Right renal pelvis (tissue), 4 donors: ENCODE results near the gene POR. TPM values are rescaled to one million over a fixed set of nuclear protein-coding genes. Genes with fewer than 3 reads are reported as not detected.

Experiments used
- DNase-seq, 4 donors: peaks; one replicate each; pipeline ENCODE4 v3.0.0-alpha.2; 2013; ENCODE audit warnings: low read depth in 4 of 4, low spot score in 3 of 4, missing footprints in 1 of 4
- polyA plus RNA-seq, 4 donors: library from polyadenylated mRNA; unstranded; fragments of 120-200 nt; gene quantifications; one replicate each; pipeline ENCODE4 v1.2.1, GENCODE V29; 2013; ENCODE audit not compliant: insufficient read length in 4 of 4

POR gene
- polyA plus RNA-seq, 4 donors = 59.7 to 75.4 (median 67.2) TPM

DNA sequence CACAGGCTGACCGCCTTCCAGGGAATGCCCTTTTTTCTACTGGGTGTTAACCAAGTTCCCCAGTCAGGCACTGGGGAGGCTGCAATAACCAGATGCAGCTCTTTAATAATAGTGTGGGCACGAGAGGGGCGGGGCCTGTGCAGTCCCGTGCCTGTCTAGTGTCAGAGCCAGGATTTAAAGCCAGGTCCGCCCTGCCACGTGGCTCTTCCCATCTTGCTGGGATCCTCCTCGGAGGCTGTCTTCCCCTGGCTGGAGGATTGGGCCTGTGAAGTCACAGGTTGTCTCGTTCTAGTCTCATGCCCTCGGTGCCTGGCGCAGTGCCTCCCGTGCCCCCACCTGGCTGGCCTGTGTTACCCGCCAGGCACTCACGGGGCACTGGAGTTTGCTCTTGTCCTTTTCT lies 54.2 kb downstream of the POR start:
- no peak for DNase-seq

DNA sequence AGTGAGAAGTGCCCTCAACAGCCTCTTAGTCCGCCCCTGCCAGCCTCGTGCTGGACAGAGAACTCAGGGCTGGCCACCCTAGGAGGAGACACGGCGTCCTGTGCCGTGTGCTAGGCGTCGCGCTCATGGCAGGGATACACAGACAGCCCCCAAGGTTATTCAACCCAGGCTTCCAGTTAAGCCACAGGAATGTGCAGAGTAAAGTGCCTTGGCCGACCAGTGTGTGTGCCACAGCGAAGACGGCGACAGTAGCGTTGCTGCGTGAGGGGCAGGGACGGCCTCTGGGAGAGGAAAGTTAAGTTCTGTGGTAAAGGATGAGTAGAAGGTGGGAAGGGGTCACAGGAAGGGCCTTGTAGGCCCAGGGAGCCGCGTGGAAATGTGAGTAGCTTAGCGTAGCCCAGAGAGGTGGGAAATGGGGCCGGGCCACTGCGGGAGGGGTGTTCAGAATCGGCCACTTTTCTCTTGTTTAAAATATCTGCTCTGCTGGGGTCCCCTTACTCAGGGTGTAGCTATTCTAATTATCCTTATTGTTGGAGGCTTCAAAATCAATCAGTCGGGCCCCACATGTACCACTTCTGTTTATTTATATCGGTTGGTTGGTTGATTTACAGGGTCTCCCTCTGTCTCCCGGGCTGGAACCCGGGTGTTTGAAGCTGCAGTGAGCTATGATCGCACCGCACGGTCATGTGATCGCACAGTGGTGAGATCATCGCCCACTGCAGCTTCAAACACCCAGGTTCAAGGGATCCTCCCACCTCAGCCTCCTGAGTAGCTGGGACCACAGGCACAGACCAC lies 54.9 kb downstream of the POR start:
- no peak for DNase-seq

DNA sequence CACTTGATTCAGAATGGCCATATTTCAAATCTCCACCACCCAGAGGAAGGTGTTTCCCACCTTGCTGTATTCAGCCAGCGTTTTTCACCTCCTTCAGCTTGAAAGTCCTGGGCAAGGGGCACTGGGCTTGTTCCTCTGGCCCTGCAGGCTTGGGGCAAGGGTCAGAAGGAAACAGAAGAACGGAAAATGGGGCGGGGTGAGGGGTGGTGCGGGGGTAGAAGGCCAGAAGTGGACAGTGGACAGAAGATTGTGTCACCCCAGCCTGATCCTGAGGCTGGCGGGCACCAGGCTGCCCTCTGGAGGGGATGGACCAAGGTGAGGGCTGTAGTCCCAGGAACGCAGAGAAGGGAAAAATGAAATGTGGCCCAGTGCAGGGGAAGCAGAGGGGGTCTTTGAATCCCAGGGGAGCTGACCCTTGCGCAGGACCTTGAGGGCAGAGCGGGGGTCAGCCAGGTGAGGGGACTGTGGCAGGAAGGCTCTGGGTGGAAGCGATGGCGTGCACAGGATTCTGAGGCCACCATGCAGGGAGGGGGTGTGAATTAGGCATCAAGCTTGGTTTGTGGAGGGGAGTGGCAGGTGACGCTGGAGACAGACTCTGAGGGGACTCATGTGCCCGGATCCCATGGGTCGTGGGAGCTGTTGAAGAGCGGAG lies 56.5 kb downstream of the POR start:
- DNase-seq = no peak

DNA sequence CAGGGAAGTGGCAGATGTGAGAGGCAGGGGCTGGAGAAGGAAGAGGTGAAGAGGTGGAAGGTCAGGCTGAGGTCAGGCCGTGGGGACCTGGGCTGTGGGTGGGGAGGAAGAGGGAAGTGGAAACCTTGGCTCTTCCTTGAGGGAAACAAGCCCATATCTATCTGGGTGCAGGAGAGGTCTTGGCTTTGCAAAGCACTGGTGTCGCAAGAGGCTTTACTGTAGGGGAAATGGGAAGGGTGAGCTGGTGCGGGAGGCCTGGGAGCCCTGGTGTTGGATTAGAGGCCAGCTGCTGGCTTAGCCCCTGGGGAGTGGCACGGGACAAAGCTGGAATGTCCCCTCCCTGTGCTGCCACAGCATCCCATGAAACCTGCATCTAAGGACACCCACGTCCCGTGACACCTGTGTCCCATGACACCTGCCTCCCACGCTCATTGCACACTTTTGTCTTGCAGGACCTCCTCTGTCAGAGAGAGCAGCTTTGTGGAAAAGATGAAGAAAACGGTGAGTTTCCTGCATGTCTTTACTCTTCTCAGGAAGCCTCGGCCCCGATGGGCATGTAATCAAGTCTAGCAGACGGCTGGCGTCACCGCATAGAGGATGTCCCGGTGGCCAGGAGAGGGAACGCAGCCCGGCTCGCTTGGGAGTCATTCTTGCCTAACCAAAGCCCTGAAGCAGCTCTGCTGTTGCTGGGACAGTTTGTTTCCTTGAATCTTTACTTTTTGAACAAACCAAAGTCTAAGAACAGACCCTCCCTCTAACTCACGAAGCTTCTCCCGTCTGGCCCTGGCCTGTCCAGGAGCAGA lies 57.2 kb downstream of the POR start:
- no peak for DNase-seq

DNA sequence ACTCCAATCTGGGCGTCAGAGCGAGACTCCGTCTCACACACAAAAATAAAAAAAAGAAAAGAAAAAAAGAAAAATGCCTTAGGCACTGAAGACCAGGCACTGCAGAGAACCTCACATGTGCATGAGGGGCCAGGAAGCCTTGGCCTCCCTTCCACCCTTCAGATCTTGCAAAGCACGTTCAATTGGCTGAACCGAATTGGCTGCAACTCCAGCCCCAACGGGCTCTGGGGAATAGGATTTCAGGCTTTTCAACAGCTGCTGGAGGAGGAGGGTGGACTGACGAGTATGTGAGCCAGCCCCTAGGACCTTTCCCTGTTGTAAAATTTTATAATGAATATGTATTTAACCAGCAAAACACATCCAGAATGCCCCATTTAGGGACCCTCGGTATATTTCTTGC lies 62.8 kb downstream of the POR start:
- no peak for DNase-seq

DNA sequence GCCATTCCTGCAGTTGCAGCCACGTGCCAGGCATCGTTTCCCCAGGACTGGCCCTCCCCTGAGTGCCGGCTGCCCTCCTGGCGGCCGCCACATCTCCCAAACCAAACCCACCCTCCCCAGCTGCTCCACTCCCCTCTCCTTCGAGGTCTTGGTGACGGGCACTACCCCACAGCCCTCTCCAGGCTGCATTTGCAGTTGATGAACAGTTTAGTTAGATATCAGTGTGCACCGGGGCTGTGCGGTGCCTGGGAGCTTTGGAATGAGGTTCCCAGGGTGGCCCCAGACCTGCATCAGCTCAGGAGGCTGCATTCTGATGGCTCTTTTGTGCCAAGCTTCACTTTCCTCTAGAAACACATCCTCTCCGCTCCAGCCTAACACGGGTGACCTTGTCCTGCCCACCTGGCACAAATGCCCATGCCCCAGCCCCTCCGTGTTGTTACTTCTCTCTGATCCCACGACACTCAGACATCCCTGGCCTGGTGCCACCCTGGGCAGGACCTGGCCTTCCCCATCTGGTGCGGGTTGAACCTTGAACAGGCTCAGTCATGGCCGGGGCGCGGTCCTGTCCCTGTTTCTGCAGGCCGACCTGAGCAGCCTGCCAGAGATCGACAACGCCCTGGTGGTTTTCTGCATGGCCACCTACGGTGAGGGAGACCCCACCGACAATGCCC lies 64.9 kb downstream of the POR start:
- no peak for DNase-seq

DNA sequence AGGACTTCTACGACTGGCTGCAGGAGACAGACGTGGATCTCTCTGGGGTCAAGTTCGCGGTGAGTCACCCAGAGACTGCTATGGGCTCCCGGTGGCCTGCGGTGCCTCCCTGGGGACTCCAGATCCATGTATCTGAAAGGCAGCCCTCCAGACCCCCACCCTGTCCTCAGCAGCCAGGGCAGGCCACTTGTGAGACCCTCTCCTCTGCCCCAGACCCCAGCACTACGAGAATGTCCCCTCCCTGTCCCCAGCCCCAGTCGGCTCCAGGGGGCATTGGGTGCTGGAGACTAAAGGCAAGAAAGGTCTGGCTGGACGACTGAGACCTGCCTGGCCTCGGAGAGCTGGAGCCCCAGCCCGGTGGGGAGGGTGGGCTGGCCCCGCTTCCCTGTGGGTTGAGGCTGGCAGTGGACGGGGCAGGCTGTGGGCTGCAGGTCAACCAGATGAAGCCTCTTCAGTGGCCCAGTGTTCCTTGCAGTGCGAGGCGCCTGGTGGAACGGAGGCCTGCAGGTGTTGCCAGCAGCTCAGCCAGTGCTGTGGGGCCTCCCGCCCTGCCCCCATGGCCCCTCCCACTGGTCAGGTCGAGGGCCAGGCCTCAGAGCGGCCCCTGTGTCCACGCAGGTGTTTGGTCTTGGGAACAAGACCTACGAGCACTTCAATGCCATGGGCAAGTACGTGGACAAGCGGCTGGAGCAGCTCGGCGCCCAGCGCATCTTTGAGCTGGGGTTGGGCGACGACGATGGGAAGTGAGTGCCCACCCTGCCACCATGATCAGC lies 65.7 kb downstream of the POR start:
- DNase-seq = no peak

DNA sequence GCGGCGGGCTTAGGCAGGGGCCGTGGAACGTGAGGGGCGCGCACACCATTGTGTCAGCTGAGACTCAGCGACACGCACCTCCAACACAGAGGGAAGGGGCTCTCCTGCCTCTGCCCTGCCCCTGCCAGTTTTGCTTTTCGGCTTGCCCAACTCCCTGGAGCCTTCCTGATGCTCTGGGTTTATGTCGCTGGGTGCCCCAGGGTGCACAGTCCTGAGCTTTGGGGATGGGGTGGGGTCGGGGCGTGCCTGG lies 66.2 kb downstream of the POR start:
- no peak for DNase-seq

DNA sequence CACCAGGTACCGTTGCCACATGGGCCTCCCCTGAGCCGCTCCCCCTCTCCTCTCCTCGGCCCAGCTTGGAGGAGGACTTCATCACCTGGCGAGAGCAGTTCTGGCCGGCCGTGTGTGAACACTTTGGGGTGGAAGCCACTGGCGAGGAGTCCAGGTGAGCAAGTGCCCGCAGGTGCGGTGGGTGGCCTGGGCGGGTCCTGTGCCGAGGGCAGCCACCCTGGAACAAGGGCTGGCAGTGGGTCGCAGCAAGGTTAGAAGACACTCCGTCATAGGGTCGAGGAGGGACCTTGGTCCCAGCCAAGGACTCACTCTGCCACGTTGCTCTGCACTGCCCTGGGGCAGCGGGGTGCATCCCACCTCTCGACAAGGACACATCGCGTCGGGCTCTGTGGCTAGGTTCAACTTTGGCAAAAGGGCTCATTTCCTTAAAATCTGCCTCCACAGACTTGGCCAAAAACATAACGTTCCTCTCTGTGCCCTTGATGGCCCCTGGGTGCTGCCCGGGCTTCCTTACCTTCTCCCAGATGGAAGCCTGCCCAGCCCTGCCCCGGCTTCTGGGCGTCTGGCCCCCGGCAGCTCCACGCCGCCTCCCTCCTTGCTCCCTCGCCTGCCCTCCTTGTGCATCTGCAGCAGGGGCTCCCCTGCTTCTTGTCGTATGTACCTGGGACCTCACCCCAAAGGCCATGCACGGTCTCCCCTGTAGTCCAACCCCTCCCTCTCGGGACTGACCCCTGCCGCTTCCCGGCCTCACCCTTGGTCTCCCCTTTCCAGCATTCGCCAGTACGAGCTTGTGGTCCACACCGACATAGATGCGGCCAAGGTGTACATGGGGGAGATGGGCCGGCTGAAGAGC lies 66.7 kb downstream of the POR start:
- DNase-seq = no peak

DNA sequence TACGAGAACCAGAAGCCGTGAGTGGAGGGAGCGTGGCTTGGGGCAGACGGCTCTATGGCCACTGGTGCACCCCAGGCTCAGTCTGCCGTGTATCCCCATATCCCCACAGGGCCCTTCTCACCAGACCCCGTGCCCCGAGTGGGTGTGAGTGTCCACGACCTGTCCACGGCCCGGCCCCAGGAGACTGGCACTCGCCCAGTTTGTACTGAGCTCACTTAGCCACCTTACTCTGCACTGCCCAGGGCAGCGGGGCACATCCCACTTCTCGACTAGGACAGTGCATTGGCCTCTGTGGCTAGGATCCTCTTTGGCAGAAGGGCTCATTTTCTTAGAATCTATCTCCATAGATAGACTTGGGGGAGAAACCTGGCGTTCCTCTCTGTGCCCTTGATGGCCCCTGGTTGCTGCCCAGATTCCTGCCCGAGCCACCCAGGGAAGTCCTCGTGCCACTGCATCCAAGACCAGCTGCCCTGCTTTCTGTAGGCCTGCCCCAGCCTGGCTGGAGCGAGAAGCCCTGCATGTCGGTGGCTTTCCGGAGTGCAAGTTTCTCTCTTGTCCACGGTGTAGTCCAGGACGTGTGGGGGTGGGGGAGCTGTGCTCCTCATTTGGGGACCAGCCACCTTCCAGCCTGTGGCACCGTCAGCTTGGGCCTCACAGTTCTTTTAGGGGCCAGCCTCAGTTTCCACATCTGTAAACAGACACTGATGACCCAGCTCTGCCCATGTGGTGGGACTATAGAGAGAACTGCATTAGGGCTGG lies 67.5 kb downstream of the POR start:
- no peak for DNase-seq

DNA sequence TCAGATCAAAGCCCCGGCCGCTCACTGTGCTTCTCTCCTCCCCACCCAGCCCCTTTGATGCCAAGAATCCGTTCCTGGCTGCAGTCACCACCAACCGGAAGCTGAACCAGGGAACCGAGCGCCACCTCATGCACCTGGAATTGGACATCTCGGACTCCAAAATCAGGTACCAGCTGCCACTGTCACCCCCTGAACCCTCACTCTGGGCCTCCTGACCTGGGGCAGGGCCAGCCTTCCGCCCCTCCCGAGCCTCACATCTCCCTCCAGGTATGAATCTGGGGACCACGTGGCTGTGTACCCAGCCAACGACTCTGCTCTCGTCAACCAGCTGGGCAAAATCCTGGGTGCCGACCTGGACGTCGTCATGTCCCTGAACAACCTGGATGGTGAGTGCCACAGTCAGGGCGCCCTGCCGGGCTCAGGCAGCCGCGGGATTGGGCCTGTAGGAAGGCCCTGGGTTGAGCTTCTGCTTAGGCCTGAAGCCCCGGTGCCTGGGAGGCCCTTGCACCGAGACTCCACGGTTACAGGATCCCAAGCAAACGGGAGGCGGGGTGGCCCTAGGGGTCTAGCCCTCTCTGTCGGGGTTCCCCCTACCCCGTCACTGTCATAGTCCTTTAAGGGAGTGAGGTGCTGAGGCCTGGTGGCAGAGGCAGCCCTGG lies 68.6 kb downstream of the POR start:
- no peak for DNase-seq

DNA sequence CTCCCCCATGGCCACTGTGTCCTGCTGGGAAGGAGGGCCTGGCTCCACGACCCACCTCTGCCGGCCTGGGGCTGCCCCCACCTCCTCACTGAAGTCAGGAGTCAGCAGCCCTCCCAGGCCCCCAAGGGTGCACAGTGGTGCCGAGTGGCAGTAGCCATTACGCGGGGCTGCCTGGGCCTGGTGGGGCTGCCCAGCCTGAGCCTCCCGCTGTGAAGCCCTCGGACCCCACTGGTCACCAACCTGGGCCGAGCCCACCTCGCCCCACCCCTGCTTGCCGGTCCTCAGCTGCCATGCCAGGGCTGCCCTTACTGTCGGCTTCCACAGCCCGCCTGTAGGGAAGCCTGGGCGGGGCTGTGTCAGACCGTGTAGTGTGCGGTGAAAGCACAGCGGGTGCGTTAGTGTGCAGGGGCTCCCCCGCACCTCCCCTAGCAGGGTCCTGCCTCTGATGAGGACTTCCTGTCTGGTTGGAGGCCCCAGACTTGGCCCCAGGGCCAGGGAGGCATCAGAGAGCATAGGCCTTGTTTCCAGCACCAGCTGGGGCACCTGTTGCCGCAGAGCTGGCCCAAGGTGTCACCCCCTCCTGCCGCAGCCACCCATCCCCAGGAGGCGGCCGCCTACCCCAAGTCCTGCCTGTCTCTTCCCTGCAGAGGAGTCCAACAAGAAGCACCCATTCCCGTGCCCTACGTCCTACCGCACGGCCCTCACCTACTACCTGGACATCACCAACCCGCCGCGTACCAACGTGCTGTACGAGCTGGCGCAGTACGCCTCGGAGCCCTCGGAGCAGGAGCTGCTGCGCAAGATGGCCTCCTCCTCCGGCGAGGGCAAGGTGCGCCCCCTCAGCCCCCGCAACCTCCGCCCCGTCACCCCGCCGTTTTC lies 69.4 kb downstream of the POR start:
- DNase-seq = no peak

DNA sequence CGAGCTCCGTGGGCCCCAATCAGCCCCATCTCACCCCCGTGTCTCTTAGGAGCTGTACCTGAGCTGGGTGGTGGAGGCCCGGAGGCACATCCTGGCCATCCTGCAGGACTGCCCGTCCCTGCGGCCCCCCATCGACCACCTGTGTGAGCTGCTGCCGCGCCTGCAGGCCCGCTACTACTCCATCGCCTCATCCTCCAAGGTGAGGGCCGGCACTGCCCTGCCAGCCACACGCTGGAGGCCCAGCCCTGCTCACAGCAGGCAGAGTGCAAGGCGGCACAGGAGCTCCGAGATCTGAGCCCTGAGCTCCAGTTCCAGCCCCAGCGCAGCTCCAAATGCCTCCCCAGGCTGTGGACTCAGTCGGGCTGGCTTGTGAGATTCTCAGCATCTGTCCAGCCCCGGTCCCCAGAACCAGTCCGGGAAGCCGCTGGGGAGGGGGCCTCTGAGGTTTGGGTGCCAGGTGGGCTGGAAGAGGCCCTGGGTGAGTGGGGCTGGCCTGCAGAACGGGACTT lies 70.1 kb downstream of the POR start:
- no peak for DNase-seq

DNA sequence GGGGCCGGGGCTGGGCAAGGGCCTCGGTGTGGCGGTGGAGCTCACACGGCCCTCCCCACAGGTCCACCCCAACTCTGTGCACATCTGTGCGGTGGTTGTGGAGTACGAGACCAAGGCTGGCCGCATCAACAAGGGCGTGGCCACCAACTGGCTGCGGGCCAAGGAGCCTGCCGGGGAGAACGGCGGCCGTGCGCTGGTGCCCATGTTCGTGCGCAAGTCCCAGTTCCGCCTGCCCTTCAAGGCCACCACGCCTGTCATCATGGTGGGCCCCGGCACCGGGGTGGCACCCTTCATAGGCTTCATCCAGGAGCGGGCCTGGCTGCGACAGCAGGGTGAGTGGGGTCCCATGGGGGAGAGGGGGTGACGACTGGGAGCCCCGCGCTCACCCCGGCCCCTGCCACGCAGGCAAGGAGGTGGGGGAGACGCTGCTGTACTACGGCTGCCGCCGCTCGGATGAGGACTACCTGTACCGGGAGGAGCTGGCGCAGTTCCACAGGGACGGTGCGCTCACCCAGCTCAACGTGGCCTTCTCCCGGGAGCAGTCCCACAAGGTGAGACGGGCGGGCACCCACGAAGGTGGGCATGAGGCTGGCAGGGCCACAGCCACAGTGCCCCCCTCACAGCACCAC lies 70.7 kb downstream of the POR start:
- no peak for DNase-seq

DNA sequence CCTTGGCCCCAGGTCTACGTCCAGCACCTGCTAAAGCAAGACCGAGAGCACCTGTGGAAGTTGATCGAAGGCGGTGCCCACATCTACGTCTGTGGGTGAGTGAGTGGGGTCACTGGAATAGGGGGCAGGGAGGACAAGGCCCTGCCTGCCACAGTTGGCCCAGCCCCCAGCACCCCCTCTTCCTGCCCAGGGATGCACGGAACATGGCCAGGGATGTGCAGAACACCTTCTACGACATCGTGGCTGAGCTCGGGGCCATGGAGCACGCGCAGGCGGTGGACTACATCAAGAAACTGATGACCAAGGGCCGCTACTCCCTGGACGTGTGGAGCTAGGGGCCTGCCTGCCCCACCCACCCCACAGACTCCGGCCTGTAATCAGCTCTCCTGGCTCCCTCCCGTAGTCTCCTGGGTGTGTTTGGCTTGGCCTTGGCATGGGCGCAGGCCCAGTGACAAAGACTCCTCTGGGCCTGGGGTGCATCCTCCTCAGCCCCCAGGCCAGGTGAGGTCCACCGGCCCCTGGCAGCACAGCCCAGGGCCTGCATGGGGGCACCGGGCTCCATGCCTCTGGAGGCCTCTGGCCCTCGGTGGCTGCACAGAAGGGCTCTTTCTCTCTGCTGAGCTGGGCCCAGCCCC lies 71.3 kb downstream of the POR start:
- no peak for DNase-seq
